ENCODE data around the gene TAF11.

Gene TAF11

DNA sequence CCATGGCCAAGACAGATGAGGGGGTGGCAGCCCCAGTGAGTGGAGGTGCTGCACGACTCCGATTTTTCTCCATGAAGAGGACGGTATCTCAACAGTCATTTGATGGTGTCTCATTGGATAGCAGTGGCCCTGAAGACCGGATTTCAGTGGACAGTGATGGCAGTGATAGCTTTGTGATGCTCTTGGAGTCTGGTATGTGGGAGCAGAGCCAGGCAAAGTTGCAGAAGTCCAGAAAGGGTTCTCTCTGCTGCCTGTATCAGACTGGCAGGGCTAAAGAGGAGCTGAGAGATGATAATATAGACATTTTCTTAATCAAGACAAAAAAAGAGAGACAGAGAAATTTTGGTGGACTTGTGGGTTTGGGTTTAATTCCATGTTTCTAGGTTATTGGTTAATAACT, 23.8 kb downstream of the TAF11 start:
- TF ChIP-seq, protein P1, sequence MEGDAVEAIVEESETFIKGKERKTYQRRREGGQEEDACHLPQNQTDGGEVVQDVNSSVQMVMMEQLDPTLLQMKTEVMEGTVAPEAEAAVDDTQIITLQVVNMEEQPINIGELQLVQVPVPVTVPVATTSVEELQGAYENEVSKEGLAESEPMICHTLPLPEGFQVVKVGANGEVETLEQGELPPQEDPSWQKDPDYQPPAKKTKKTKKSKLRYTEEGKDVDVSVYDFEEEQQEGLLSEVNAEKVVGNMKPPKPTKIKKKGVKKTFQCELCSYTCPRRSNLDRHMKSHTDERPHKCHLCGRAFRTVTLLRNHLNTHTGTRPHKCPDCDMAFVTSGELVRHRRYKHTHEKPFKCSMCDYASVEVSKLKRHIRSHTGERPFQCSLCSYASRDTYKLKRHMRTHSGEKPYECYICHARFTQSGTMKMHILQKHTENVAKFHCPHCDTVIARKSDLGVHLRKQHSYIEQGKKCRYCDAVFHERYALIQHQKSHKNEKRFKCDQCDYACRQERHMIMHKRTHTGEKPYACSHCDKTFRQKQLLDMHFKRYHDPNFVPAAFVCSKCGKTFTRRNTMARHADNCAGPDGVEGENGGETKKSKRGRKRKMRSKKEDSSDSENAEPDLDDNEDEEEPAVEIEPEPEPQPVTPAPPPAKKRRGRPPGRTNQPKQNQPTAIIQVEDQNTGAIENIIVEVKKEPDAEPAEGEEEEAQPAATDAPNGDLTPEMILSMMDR (IDR thresholded peaks at IDR 0.05; ENCODE audit: insufficient read depth, low read length, missing control alignments) = no peak
- no peak for DNase-seq (ENCODE audit: low read depth, low spot score)
- no peak overlapping the region for H3K4me3 ChIP-seq (ENCODE audit: low read depth, low read length)
- POLR2A ChIA-PET = no interaction called here
- CTCF ChIA-PET = interaction anchor here (0.9 kb wide), 1 partner anchor 13 kb away, joined by 4 read pairs; no protein-coding TSS in a partner anchor

DNA sequence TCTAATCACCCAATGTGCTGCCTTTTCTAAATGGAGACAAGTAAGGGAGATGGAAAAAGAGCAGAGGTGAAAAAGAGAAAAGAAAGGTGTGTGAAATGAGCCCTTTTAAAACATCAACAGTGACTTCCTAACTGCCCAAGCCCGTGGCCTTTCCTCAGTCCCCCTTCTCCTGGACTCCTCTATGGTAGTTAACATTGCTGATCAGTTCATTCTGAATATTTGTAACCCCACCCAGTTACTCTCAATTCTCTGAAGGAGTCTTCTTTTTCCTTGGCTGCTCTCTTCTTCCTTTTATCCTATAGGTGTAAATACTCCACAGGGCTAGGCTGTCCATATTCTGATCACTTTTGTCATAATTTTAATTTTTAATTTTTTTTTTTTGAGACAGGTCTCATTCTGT, 27.1 kb downstream of the TAF11 start:
- TF ChIP-seq, protein P1 (IDR thresholded peaks at IDR 0.05; ENCODE audit: insufficient read depth, low read length, missing control alignments) = no peak
- ChIA-PET CTCF (no interaction called here), POLR2A (no interaction called here)
- no peak overlapping the region for H3K4me3 ChIP-seq (ENCODE audit: low read depth, low read length)
- DNase-seq (ENCODE audit: low read depth, low spot score) = no peak

DNA sequence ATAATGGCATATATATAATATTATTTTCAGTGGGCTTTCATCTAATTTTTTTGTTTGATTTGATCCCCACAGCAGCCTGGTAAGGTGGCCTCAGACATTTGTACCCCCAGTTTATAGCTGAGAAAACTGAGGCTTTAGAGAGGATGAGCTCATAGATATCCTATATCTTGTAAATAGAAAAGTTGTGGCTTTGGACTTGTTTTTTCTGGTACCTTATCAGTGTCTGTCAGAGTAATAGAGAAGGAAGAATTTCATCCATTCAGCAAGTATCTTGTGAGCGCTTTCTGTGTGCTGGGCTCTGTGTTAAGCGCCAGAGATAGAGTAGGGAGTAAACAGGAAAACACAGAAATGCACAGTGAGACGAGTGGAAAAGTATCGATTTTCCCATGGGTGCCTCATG, 27.9 kb downstream of the TAF11 start:
- no peak for DNase-seq (ENCODE audit: low read depth, low spot score)
- TF ChIP-seq, protein P1 (IDR thresholded peaks at IDR 0.05; ENCODE audit: insufficient read depth, low read length, missing control alignments) = no peak
- CTCF ChIA-PET = no interaction called here
- POLR2A ChIA-PET = no interaction called here
- no peak overlapping the region for H3K4me3 ChIP-seq (ENCODE audit: low read depth, low read length)

DNA sequence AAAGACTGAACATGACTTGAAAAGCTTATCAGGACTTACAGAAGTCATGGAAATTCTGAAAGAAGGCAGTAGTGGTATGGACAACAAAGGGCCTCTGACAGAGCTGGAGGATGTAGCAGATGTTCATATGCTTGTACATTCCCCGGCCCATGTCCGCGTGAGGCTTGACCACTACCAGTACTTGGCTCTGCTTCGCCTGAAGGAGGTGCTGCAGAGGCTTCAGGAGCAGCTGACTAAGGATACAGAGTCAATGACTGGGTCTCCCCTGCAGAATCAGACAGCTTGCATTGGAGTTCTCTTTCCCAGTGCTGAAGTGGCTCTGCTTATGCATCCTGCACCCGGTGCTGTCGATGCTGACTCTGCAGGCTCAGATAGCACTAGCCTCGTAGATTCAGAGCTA, 29.2 kb downstream of the TAF11 start:
- DNase-seq (ENCODE audit: low read depth, low spot score) = no peak
- ChIA-PET CTCF (interaction anchor here (0.9 to 1.0 kb wide), 2 partner anchors 10 to 281 kb away, joined by 3 to 4 read pairs; no protein-coding TSS in a partner anchor), POLR2A (no interaction called here)
- no peak overlapping the region for H3K4me3 ChIP-seq (ENCODE audit: low read depth, low read length)
- TF ChIP-seq, protein P1 (IDR thresholded peaks at IDR 0.05; ENCODE audit: insufficient read depth, low read length, missing control alignments) = no peak

DNA sequence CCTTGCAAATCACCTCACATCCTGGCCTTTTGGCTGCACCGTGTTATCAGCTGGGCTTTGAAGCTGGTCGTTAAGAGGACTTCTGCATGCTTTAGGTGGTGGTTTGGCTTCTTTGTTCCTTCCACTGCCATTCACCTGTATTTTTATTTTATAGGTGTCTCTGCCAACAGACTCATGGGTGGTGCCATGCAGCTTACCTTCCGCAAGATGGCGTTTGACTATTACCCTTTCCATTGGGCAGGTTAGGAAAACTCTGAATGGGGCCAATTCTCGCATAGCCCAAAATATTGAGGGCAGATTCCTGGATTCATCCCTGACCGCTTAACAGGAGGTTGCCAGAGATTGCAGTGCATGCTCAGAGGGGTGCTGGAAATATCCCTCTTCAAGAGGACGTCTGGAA, 32.4 kb downstream of the TAF11 start:
- TF ChIP-seq, protein P1 (IDR thresholded peaks at IDR 0.05; ENCODE audit: insufficient read depth, low read length, missing control alignments) = no peak
- ChIA-PET CTCF (interaction anchor here (1.3 kb wide), 1 partner anchor 285 kb away, joined by 3 read pairs; no protein-coding TSS in a partner anchor), POLR2A (no interaction called here)
- DNase-seq (ENCODE audit: low read depth, low spot score) = no peak
- H3K4me3 ChIP-seq (ENCODE audit: low read depth, low read length) = no peak overlapping the region

DNA sequence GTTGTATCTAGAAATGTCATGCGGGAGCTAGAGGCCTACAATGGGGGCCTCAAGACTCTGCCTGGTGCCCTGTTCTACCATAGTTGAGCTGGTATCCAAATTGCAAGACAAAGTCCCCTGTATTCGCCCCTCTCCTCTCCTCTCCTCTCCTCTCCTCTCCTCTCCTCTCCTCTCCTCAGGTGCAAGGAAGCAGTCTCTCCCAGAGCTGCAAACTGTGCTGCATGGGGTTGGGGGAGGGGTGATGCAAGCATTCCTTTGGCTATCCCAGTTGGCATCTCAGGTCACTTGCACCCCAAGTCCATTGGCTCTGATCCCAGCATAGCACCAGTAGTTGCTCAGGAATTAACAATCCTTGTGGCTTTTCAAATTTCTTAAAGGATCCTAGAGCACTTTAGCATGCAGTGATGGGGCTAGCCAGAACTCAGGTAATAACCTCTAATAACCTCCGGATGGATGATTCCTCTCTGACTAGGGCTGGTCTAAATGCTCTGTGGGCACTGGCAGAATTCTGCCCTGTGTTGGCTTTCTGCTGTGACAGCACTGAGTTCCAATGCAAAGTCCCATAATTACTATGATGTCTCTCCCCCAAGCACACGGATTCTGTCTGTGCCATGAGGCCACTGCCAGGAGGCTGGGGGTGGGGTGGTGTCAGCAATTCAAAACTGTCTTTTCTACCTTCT, 35.3 kb downstream of the TAF11 start:
- TF ChIP-seq, protein P1 (IDR thresholded peaks at IDR 0.05; ENCODE audit: insufficient read depth, low read length, missing control alignments) = no peak
- H3K4me3 ChIP-seq (ENCODE audit: low read depth, low read length) = no peak overlapping the region
- ChIA-PET POLR2A (no interaction called here), CTCF (interaction anchor here (0.8 kb wide), 1 partner anchor 287 kb away, joined by 3 read pairs; no protein-coding TSS in a partner anchor)
- DNase-seq (ENCODE audit: low read depth, low spot score) = no peak

All from AG04449 (cell line).